Stimulated activated CD4-positive, alpha-beta T cell treated with anti-CD3 and anti-CD28 coated beads, Interleukin-12 subunit alpha, Interleukin-12 subunit beta, amount 100 ng/mL, for 24 hours (primary cell): ENCODE measurements around the gene TNRC6C.
"Not testable (repeated sequence)": the region's sequence is repeated elsewhere in the genome, so short reads cannot be mapped to it uniquely, and the experiment has no call there.

Experiments used
- DNase-seq, 2 experiments: peaks; one replicate each; pipeline ENCODE4 v3.0.0-alpha.2; 2020; ENCODE audit warnings: low read depth in 2 of 2

The TNRC6C gene

DNA sequence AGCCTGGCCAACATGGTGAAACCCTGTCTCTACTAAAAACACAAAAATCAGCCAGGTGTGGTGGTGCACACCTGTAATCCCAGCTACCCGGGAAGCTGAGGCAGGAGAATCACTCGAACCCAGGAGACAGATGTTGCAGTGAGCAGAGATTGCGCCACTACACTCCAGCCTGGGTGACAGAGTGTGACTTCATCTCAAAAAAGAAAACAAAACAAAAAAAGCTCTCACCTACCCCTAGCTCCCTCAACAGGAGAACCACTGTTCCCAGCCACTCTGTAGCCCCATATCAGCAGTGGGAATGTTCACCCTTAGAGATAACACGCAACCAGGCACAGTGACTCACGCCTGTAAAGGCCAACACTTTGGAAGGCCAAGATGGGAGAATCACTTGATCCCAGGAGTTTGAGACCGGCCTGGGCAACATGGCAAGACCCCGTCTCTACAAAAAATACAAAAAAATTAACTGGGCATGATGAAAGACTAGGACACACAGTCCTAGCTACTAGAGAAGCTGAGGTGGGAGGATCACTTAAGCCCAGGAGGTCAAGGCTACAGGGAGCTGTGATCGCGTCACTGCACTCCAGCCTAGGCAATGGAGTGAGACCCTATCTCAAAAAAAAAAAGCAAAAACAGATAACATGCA lies 177.5 kb downstream of the TNRC6C start:
- no peak for DNase-seq

DNA sequence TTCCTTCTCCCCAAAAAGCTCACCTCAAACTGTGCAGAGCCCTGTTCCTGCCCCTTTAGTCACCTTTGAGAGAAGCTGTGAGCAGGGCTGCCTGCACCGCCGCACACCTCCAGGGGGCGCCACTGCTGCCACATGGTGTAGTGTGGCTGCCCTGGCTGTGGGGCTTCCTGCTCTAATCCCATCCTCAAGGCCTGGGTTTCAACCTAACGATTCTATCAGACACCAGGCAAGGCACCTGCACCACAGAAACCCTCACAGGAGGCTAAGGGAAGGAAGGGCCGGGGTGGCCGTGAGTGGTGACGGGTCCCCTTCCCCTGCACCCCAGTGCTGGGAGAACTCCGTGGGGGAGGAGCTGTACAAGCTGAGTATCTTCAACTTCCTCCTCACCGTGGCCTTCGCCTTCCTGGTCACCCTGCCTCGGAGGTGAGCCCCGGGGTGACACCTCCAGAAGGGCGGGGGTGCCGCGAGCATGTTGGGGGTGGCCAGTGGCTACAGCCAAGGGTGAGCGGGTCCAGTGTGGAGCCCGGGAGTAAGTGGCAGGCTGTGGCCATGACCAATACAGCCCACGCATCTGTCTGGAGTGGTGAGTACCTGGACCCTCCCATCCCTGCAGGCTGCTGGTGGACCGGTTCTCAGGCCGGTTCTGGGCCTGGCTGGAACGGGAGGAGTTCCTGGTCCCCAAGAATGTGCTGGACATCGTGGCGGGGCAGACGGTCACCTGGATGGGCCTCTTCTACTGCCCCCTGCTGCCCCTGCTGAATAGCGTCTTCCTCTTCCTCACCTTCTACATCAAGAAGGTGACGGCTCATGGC lies 179.1 kb downstream of the TNRC6C start:
- no peak for DNase-seq

DNA sequence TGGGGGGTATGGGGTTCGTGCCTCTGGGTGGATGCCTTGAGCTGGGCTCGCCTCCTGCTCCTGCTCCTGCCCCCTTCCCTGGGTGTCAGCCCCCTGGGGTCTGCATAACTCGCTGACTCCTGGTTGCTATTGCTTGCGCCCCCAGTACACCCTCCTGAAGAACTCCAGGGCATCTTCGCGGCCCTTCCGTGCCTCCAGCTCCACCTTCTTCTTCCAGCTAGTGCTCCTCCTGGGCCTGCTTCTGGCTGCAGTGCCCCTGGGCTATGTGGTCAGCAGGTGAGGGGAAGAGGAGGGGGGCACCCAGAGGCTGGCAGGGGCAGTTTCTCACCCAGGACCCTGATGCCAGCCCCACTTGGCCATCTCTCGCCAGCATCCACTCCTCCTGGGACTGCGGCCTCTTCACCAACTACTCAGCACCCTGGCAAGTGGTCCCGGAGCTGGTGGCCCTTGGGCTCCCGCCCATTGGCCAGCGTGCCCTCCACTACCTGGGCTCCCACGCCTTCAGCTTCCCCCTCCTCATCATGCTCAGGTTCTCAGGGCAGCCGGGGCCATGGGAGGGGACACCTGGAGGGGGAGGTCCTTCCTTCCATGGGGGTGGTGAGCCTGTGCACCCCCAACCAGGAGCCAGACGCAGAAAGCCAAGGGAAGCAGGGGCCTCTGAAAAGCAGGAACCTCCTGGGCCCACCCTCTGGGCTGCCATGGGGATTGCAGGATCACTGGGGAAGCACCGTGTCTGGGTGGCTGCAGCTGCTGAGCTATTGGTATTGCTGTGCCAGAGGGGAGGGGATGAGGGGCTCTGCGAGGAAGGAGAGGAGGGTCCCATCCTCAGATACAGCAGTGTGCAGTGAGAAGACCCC lies 179.9 kb downstream of the TNRC6C start:
- DNase-seq = no peak

DNA sequence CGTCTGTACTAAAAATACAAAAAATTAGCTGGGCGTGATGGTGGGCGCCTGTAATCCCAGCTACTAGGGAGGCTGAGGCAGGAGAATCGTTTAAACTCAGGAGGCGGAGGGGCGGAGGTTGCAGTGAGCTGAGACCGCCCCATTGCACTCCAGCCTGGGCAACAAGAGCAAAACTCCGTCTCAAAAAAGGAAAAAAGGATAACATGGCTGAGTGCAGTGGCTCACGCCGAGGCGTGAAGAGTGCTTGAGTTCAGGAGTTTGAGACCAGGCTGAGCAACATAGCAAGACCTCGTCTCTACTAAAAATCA lies 181.3 kb downstream of the TNRC6C start:
- not testable (repeated sequence) for DNase-seq

DNA sequence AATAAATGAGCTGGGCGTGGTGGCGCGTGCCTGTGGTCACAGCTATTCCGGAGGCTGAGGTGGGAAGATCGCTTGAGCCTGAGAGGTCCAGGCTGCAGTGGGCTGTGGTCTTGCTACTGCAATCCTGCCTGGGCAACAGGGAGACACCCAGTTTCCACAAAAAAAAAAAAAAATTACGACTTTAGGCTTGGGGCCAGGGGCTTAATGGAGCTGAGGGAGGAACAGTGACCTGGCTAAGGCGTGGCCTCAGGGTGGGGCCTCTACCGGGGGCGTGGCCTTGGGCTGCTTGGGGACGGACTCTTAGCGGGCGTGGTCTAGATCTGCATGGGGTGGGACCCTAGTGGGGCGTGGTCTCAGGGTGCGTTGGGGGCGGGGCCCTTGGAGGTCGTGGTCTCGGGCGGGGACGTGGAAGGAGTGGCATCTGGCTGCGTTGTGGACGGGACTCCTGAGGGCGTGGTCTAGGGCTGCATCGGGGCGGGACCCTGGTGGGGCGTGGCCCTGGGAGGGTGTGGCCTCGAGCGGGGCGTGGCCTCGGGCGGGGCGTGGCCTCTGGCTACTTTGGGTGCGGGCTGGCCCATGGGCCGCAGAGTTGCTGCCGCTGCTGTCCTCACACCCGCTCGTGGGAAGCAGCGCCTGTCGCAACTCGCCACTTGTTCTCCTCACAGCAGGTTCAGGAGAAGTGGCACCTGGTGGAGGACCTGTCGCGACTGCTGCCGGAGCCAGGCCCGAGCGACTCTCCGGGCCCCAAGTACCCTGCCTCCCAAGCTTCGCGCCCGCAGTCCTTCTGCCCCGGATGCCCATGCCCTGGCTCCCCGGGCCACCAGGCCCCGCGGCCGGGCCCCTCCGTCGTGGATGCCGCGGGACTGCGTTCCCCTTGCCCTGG lies 181.9 kb downstream of the TNRC6C start:
- peak; percentile 90 to 97 for DNase-seq

DNA sequence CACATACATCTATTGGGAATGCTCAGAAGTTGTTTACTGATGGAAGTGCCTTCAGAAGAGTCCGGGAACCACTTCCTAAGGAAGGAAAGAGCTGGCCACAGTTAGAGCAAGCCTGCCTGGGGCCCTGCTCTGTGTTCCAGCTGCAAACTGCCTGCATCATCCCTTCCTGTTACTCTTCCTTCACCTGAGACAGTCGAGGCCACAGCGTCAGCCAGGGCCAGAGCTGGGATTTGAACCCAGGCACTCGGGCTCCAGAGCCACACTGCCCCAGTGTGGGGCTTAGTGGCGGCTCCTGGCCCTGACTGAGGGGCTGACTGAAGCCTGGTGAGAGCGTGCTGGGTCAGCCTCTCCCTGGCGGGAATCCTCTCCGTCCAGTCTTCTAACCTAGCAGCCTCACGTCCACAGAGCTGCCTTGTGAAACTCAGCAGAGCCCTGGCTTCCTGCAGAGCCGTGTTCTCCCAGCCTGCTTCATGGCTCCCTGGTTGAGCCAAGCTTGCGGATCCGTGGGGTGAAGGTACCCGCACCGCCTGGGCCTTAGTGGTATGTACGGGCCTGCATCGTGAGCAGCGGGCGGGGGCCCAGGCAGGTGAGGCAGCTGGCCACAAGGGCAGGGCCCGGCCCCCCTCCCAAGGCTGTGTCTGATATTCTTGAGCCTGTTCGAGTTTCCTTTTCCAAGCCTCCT lies 183.1 kb downstream of the TNRC6C start:
- no peak for DNase-seq

DNA sequence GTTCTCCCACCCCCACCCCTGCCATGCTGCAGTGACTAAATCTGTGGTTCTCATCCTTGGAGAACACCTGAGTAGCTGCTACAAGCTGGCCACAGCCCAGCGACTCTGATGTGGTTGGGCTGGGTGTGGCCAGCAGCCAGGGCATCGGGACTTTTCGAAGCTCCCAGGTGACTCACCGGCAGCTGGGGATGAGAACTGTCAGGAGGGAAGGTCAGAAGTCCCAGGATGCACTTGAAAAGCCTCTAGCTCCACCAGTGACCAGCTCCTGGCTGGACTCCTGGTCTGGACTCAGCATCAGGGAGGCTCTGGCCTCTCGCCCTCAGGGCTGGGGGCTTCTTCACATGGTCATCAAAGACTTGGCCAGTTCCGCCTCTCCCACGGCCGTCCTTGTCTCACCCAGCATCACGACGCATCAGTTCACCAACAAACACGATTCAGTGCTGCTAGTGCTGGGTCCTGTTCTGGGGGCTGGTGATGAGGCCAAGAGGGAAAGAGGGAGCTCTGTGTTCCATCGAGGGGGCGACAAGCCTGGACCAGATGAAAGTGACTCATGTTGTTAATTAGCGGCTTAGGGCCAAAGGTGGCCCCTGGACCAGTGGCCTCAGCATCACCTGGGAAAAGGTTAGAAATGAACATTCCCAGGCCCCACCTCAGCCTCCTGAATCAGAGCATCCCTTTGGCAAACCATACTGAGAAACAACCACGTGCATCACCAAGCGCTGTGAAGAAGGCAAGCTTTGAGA lies 183.8 kb downstream of the TNRC6C start:
- DNase-seq = no peak

DNA sequence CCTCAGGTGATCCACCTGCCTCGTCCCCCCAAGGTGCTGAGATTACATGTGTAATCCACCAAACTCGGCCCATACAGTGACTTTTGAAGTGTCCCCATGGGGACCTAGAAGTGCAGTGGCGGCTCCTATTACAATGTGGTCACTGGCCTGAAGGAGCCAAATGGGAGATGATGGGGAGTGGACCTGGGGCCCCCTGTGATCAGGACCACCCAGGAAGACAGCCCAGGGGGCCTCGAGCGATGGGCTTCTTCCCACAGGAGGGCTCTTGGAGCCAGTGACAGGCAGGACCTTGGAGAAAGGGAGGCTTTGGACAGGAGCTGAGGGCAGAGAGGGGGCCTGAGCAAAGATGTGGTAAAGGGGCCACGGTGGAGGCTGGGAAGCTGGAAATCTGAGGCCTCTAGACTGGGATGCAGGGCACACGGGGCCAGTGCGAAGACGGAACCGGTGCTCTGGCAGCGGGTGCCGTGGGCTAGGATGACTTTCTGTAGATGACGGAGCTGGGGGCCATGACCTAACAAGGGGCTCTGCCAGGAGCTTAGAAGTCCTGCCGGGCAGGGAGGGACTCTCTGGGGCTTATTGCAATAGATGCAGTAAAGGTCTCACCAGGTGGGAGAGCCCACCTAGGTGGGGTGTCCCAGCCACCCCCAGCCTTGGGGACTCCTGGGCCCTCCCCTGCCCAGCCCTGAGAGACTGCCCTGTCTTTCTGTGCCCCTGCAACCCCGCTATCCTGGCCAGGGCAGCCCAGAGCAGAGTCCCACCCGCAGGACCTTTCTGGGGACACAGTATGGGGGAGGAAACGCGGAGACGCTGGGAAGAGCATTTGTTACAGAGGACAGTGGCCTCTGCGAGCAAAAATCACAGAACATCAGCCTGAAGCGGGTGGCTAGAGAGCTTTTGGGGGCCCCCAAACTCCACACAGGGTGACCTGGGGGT lies 185.0 kb downstream of the TNRC6C start:
- no peak for DNase-seq

DNA sequence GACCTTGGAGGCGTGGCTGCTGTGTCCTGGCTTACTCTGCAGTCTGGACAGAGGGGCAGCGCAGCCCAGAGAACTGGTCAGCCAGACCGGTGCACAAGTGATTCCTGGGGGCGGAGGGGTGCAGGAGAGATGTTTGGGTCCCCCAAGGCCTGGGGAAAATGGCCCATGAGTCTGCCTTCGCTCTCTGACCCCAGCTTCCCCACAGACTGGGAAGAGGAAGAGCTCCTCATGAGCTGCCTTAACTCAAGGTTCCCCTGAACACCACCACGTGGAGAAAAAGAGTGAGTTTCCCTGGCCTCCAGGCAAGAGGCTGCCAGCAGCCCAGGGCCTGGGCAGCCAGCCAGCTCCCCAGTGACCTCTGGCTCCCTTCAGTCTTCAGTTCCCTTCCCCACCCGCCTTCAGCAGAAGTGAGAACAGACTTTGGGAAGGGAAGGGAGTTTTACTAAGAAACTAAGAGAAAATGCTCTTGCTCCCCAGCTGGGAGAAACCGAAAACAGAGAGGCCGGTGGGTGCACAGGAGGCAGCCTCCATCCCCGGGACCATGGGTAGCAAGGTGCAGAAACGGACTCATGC lies 185.7 kb downstream of the TNRC6C start:
- no peak for DNase-seq

DNA sequence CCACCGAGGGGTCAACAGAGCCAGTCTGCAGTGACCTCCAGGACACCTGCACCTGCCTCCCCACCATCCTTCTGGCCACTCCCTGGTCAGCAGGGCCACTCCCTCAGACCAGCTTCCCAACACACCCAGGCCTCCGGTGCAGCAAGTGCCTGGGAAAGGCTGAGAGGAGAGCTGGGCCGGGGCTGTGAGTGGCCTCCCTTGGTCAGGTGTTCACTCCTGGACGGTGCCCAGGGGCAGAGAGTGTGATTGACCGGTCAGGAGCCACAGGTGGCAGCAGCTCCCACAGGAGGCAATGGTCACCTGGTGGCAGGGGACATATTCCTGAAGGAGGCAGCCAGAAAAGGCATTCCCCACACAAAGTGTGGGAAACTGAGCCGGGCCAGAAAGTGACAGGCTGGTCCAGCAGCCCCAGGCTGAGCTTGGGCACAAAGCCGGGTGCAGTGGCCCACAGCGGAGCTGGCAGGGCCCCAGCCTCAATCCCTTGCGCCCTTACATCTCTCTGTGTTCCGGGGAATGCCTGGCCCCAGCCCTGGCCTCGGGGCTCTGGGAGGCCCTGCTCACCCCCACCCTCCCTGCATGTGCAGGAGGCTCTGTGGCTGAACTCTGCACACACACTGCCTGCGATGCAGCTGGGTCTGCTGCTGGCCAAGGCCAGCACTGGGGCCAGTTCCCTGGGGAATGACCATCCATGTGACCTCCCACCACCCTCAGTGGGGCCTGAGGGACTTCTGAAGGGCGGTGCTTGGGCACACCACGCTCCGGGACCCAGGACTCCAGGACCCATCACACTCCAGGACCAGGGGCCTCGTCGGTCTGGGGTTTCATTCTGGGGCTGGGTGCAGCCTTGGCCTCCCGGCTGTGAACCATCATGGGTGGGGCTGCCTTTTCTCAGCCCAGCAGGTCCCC lies 186.5 kb downstream of the TNRC6C start:
- no peak for DNase-seq

DNA sequence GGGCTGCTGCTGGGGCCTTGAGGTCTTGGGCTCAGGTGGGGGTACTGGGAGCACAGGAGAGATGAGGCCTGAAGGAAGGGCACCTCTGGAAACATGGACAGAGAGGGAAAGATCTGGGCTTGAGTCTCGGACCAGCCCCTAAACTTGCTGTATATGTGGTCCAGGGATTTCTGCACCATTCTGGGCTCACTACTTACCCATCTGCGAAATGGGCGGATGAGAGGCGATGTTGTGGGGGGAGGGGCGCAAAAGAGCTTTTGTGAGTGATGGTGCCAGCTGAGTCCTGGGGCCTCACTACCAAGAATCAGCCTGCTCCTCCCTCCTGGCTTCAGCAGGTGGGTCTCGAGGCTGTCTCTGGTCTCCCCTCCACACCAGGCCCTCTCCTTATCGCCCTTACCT lies 188.0 kb downstream of the TNRC6C start:
- DNase-seq = no peak

DNA sequence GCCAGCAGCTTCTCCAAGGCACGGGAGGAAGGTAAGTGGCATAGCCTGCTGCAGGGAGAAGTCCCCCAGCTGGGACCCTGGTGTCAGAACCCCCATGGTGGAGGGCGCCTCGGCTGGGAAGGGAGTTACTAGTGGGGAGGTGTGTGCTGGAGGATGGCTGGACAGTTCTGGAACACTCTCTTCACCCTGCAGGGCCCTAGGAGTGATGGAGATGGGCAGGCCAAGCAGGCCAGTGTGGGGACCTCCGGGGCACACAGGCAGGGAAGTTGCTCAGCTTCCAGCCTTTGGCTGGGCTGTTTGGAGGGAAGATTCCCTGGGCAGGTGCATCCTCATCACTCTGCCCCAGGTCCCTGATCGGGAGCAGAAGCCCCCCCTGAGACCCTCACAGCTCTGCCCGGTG lies 188.4 kb downstream of the TNRC6C start:
- no peak for DNase-seq

DNA sequence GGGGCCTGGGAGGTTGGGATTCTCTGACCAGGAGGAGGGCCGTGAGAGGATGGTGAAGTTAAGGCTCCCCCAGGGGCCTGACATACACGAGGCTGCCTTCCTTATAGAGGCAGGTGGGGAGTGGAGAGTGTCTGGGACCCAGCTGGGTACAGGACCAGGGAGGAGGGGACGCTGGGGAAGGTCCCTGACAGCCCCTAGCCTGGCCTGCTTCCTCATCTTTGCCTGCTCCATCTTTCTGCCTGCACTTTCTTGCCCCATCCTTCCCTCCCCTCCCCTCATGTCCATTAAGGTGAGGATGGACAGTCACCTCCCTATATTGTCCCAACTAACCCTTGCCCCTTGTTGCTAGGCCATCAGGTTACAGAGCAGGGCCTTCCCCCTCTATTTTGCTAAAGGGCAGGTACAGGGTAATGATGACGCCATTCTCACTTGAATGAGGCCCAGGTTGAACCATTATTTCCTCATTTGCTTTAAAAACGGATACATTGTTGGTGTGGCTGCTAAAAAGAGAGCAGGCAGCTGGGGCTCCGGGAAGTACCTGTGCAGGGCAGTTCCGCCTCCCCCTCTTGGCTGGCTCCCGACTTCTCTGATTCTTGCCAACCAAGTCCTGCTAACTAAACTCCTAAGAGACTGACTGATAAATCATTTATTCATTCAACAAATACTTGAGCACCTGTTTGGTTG lies 189.0 kb downstream of the TNRC6C start:
- DNase-seq = no peak

DNA sequence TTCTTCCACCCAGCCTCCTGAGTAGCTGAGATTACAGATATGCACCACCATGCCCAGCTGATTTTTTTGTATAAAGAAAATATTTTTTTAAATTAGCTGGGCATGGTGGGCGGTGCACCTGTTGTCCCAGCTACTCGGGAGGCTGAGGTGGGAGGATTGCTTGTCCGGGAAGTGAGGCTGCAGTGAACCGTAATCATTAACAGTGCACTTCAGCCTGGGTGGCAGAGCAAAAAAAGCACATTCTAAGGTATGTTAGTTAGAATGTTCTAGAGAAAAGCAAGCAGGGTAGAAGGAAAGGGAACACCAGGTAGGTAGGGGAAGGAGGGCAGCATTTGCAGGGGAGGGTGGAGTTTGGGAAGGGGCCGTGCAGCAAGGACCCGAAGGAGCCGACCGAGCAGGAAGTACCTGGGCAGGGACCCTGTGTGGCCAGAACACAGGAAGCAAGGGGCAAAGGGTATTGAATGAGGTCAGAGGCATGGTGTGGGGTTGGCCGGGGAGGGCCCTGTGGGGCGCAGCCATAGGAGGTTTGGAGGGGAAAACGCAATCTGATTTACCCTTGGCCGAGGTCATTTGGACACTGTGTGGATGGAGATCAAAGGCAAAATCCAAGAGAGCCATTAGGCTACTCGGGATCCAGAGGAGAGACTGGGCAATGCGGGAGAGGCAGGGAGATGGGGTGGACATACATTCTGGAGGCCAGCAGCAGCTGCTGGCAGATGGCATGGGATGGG lies 189.9 kb downstream of the TNRC6C start:
- DNase-seq = no peak

DNA sequence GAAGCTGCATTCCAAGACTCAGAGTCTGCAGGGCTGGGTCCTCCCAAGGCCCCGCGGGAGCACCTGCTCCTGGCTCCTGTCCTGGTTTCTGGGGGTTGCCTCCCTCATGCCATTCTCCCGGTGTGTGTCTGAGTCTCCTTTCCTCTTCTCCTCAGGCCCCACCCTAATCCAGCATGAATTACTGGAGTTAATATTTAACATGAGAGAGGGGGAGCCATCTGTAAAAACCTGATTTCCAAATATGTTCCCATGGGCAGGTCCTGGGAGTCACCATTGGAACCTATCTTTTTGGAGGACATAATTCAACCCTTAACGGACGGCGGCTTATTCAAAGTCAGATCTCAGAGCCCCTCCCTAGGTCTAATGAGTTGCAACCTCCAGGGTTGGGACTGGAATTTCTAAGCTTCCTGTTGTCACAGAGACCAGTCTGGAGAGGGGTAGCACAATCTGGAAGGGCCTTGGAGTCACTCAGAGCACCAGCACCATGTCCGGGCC lies 193.1 kb downstream of the TNRC6C start:
- DNase-seq = no peak
